H1 (cell line): ENCODE measurements around the gene RBBP8. TPM values are rescaled to one million over a fixed set of nuclear protein-coding genes. Genes with fewer than 3 reads are reported as not detected.

Experiments
- CTCF ChIA-PET: fragments of 300-600 bp; sonication (Branson Sonifier 250); formaldehyde crosslinking; loops from one replicate; lab custom pipeline; 2021; ENCODE audit not compliant: partially characterized antibody; lab: Charles Lee
- POLR2A ChIA-PET: fragments of 300-600 bp; sonication (Branson Sonifier 250); formaldehyde crosslinking; loops from one replicate; lab custom pipeline; 2021; ENCODE audit warnings: inconsistent platforms; ENCODE audit not compliant: partially characterized antibody; lab: Charles Lee
- DNase-seq, 2 experiments: peaks; one replicate each; pipeline versions ENCODE4 v3.0.0 to v3.0.0-alpha.2; 2010 to 2022; ENCODE audit warnings: low spot score in 2 of 2, low read depth in 1 of 2, mixed read lengths in 1 of 2
- FAIRE-seq: peaks from 2 replicates; lab custom pipeline; 2011; peaks lifted over from hg19 to GRCh38; lab: Jason Lieb, UNC
- H2AFZ ChIP-seq: 2 replicates; pipeline ENCODE4 v1.8.1; 2012; ENCODE audit warnings: low read length, inconsistent platforms
- H2AK5ac ChIP-seq: 2 replicates; pipeline ENCODE4 v1.6.1; 2013; ENCODE audit warnings: low read depth, low read length
- H2BK120ac ChIP-seq: replicated peaks from 2 replicates; pipeline ENCODE3; 2013; ENCODE audit warnings: low read depth, low read length, inconsistent platforms
- H2BK12ac ChIP-seq: 2 replicates; pipeline ENCODE4 v1.6.1; 2013; ENCODE audit warnings: low read depth, low read length
- H2BK15ac ChIP-seq: 2 replicates; pipeline ENCODE4 v1.6.1; 2013; ENCODE audit warnings: low read length
- H2BK20ac ChIP-seq: 2 replicates; pipeline ENCODE4 v1.6.1; 2013; ENCODE audit warnings: low read length
- H2BK5ac ChIP-seq: 2 replicates; pipeline ENCODE4 v1.6.1; 2013; ENCODE audit warnings: low read depth, low read length
- H3K14ac ChIP-seq: 2 replicates; pipeline ENCODE4 v1.6.1; 2013; ENCODE audit warnings: inconsistent platforms; ENCODE audit not compliant: insufficient read length
- H3K18ac ChIP-seq: 2 replicates; pipeline ENCODE4 v1.6.1; 2013; ENCODE audit warnings: low read length; ENCODE audit errors: extremely low read depth
- H3K23ac ChIP-seq: 2 replicates; pipeline ENCODE4 v1.6.1; 2013; ENCODE audit warnings: inconsistent platforms; ENCODE audit not compliant: insufficient read length
- H3K23me2 ChIP-seq: 2 replicates; pipeline ENCODE4 v1.6.1; 2013; ENCODE audit warnings: low read depth, low read length
- H3K27ac ChIP-seq: 2 replicates; pipeline ENCODE4 v1.6.1; 2011; ENCODE audit warnings: low read depth, low read length, inconsistent platforms
- H3K27me3 ChIP-seq, 4 experiments: replicated peaks in 1 of 4; 1 replicate in 1 of 4; 2 replicates in 3 of 4; pipeline versions ENCODE4 v1.6.1 to v1.8.1; 2011 to 2013; ENCODE audit warnings: low read length in 3 of 4, mild to moderate bottlenecking in 3 of 4, inconsistent platforms in 2 of 4, mixed read lengths in 2 of 4, moderate library complexity in 1 of 4; ENCODE audit not compliant: control insufficient read depth in 3 of 4, insufficient read depth in 3 of 4; ENCODE audit errors: extremely low read depth in 1 of 4
- H3K36me3 ChIP-seq, 4 experiments: 2 replicates each; pipeline versions ENCODE4 v1.6.1 to v1.8.1; 2011 to 2013; ENCODE audit warnings: mild to moderate bottlenecking in 4 of 4, low read length in 3 of 4, moderate library complexity in 2 of 4, control low read depth in 1 of 4, inconsistent platforms in 1 of 4; ENCODE audit not compliant: insufficient read depth in 4 of 4, control insufficient read depth in 2 of 4
- H3K4ac ChIP-seq: replicated peaks from 2 replicates; pipeline ENCODE3; 2013; ENCODE audit warnings: low read length, low read depth, mixed read lengths, inconsistent platforms; ENCODE audit not compliant: insufficient read length
- H3K4me1 ChIP-seq, 4 experiments: replicated peaks in 1 of 4; 1 replicate in 1 of 4; 2 replicates in 3 of 4; pipeline versions ENCODE4 v1.6.1 to v1.8.1; 2011 to 2013; ENCODE audit warnings: low read length in 3 of 4, inconsistent platforms in 2 of 4, mixed read lengths in 1 of 4; ENCODE audit not compliant: insufficient read depth in 4 of 4, control insufficient read depth in 3 of 4
- H3K4me2 ChIP-seq, 2 experiments: 2 replicates each; pipeline versions ENCODE4 v1.6.1 to v1.8.1; 2011 to 2013; ENCODE audit warnings: low read depth in 2 of 2, low read length in 2 of 2, control low read depth in 1 of 2, inconsistent platforms in 1 of 2, mild to moderate bottlenecking in 1 of 2; ENCODE audit not compliant: insufficient read depth in 1 of 2
- H3K4me3 ChIP-seq, 4 experiments: fragments of 200-600, 300-600 bp in 1 of 4; sonication (generic), shearing (Covaris generic), sonication (Bioruptor Twin) in 1 of 4; 2 replicates each; pipeline versions ENCODE4 v1.5.1 to v1.8.1; 2011 to 2016; ENCODE audit warnings: low read length in 4 of 4, low read depth in 3 of 4, control low read depth in 2 of 4, inconsistent platforms in 2 of 4, mild to moderate bottlenecking in 2 of 4, mixed read lengths in 1 of 4, moderate library complexity in 1 of 4; ENCODE audit not compliant: insufficient read depth in 2 of 4; ENCODE audit errors: extremely low read depth in 1 of 4
- H3K56ac ChIP-seq: replicated peaks from 2 replicates; pipeline ENCODE3; 2013; ENCODE audit warnings: low read depth, mild to moderate bottlenecking, mixed read lengths, low read length, inconsistent platforms; ENCODE audit not compliant: insufficient read length
- H3K79me1 ChIP-seq: 2 replicates; pipeline ENCODE4 v1.6.1; 2013; ENCODE audit warnings: low read depth, low read length, control low read depth
- H3K79me2 ChIP-seq, 2 experiments: 2 replicates each; pipeline versions ENCODE4 v1.6.1 to v1.8.1; 2012 to 2013; ENCODE audit warnings: low read length in 2 of 2, mild to moderate bottlenecking in 2 of 2, inconsistent platforms in 1 of 2; ENCODE audit not compliant: insufficient read depth in 2 of 2, control insufficient read depth in 1 of 2
- H3K9ac ChIP-seq, 4 experiments: replicated peaks in 1 of 4; 1 replicate in 1 of 4; 2 replicates in 3 of 4; pipeline versions ENCODE4 v1.6.1 to v1.8.1; 2011 to 2013; ENCODE audit warnings: low read depth in 3 of 4, low read length in 3 of 4, control low read depth in 2 of 4, mild to moderate bottlenecking in 2 of 4, moderate library complexity in 2 of 4, inconsistent platforms in 1 of 4; ENCODE audit errors: extremely low read depth in 1 of 4
- H3K9me3 ChIP-seq, 2 experiments: 2 replicates each; pipeline versions ENCODE4 v1.6.1 to v1.8.1; 2012 to 2013; ENCODE audit warnings: mild to moderate bottlenecking in 2 of 2, moderate library complexity in 2 of 2, control low read depth in 1 of 2, inconsistent platforms in 1 of 2, low read depth in 1 of 2, low read length in 1 of 2, mixed read lengths in 1 of 2; ENCODE audit not compliant: insufficient read depth in 2 of 2
- H4K20me1 ChIP-seq, 2 experiments: replicated peaks in 1 of 2; 2 replicates each; pipeline versions ENCODE3 to v1.8.1; 2011 to 2013; ENCODE audit warnings: inconsistent platforms in 2 of 2, low read length in 2 of 2, mild to moderate bottlenecking in 1 of 2; ENCODE audit not compliant: insufficient read depth in 2 of 2, control insufficient read depth in 1 of 2
- H4K5ac ChIP-seq: 2 replicates; pipeline ENCODE4 v1.6.1; 2013; ENCODE audit warnings: low read length, low read depth, mixed read lengths, inconsistent platforms; ENCODE audit not compliant: insufficient read length
- H4K8ac ChIP-seq: 2 replicates; pipeline ENCODE4 v1.8.0; 2013; ENCODE audit warnings: mild to moderate bottlenecking, moderate library complexity, low read length, inconsistent platforms; ENCODE audit not compliant: insufficient read depth; ENCODE audit errors: extremely low read depth
- H4K91ac ChIP-seq: replicated peaks from 2 replicates; pipeline ENCODE3; 2013; ENCODE audit warnings: low read length, mixed read lengths, inconsistent platforms; ENCODE audit not compliant: insufficient read length
- CBX8 ChIP-seq: fragments of 300-800, 300-1000 bp; sonication (generic); IDR thresholded peaks from 2 replicates; pipeline ENCODE4 v1.7.1; 2016; ENCODE audit warnings: low read depth, low read length, borderline replicate concordance
- PHF8 ChIP-seq: fragments of 200-600 bp; sonication (generic); conservative IDR thresholded peaks from 2 replicates; pipeline ENCODE4 v1.7.1; 2012; ENCODE audit warnings: low read depth, mild to moderate bottlenecking, inconsistent platforms, low read length, moderate library complexity
- SIN3A ChIP-seq, 2 experiments: IDR thresholded peaks in 1 of 2; conservative IDR thresholded peaks in 1 of 2; 2 replicates each; pipeline ENCODE4 v1.6.1; 2011 to 2012; ENCODE audit warnings: low read length in 2 of 2, improper control_type of control experiment in 1 of 2, low read depth in 1 of 2, mild to moderate bottlenecking in 1 of 2
- SIRT6 ChIP-seq: IDR thresholded peaks from one replicate; pipeline ENCODE4 v1.7.1; 2012; ENCODE audit warnings: low read length, inconsistent platforms
- polyA plus RNA-seq, 7 experiments: library from polyadenylated mRNA; depleted of rRNA in 3 of 7; stranded (reverse) in 5 of 7; unstranded in 2 of 7; fragments of >200 nt in 5 of 7; fragments of 200-250 nt in 2 of 7; gene quantifications; 1 replicate in 5 of 7; 2 replicates in 1 of 7; 4 replicates in 1 of 7; pipeline versions ENCODE4 v1.2.1 to v1.2.3, GENCODE V29; 2011 to 2013; ENCODE audit warnings: missing spikeins in 2 of 7, mixed read lengths in 2 of 7
- total RNA-seq: library from RNA; stranded (reverse); fragmentation: NEBNext Ultra II Directional; extraction: Animal tissue kit (Norgen Biotek cat#: 25700); gene quantifications from 2 replicates; pipeline ENCODE4 v1.2.1, GENCODE V29; 2021
- TF ChIP-seq, protein P1 (sequence below): IDR thresholded peaks from 2 replicates; pipeline ENCODE4 v1.6.1; 2012; ENCODE audit warnings: low read length, inconsistent platforms

Gene RBBP8
- total and polyA plus RNA-seq, 2 of the 8 experiments (the other 6 are each of a cell fraction or from before 2014, with no cell fraction given) = 16.1 to 65.8 TPM

DNA sequence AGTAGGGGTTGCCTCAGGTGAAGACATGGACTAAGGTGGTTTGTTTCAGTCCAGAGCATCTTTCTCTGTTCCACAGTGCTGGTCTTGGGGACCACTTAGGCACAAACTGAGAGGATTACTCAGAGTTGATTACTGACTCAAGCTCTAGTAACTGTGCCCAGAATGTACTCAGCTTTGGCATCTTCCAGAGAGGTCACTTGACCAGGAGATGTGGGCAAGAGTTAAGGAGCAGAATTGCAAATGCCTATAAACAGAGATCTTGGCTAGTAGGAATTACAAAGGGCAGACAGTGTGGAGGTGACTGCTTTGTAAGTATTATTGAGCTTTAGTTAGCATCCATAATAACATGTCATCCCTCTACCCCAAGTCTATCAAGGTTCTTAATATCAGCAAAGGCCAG is 109.0 kb downstream of the RBBP8 start:
- Histone ChIP-seq H3K4me3 (no peak overlapping the region), H4K5ac (no peak overlapping the region), H3K27ac (no peak overlapping the region), H2BK20ac (no peak overlapping the region), H2BK12ac (no peak overlapping the region), H3K23ac (no peak overlapping the region), H4K20me1 (no peaks in the 10 kb centered on the region), H2AFZ (no peak overlapping the region), H3K27me3 (no peaks in the 10 kb centered on the region), H3K9me3 (no peaks in the 10 kb centered on the region), H4K8ac (no peak overlapping the region), H3K14ac (no peak overlapping the region), H3K56ac (no peak overlapping the region), H2BK120ac (no peak overlapping the region), H4K91ac (no peak overlapping the region), H3K18ac (no peak overlapping the region), H2BK15ac (no peak overlapping the region), H2AK5ac (no peak overlapping the region), H3K79me1 (no peaks in the 10 kb centered on the region), H2BK5ac (no peak overlapping the region), H3K79me2 (no peaks in the 10 kb centered on the region), H3K4me2 (no peak overlapping the region), H3K4me1 (peaks cover 0 to 3% (median 0%) of the 10 kb centered on the region in 4 experiments; a peak in 1 of 7 replicates), H3K36me3 (no peaks in the 10 kb centered on the region), H3K9ac (no peak overlapping the region), H3K23me2 (no peaks in the 10 kb centered on the region), H3K4ac (no peak overlapping the region)
- DNase-seq (no peak), FAIRE-seq (no peak)
- CTCF ChIA-PET = interaction anchor here (0.6 to 1.7 kb wide), 5 partner anchors 11 to 369 kb away, joined by 3 to 6 read pairs (median 3); no protein-coding TSS in a partner anchor
- POLR2A ChIA-PET = no interaction called here
- TF ChIP-seq PHF8 (no peak), SIN3A (conservative IDR thresholded peaks at IDR 0.05 in 1 of 2, IDR thresholded peaks at IDR 0.05 in 1 of 2; ENCODE audit: low read depth in 1 of 2, low read length in 2 of 2) (no peak), SIRT6 (no peak), CBX8 (no peak)
- TF ChIP-seq, protein P1, sequence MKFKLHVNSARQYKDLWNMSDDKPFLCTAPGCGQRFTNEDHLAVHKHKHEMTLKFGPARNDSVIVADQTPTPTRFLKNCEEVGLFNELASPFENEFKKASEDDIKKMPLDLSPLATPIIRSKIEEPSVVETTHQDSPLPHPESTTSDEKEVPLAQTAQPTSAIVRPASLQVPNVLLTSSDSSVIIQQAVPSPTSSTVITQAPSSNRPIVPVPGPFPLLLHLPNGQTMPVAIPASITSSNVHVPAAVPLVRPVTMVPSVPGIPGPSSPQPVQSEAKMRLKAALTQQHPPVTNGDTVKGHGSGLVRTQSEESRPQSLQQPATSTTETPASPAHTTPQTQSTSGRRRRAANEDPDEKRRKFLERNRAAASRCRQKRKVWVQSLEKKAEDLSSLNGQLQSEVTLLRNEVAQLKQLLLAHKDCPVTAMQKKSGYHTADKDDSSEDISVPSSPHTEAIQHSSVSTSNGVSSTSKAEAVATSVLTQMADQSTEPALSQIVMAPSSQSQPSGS = no peak
